ENCODE measurements around the gene RELB.

The RELB gene

DNA sequence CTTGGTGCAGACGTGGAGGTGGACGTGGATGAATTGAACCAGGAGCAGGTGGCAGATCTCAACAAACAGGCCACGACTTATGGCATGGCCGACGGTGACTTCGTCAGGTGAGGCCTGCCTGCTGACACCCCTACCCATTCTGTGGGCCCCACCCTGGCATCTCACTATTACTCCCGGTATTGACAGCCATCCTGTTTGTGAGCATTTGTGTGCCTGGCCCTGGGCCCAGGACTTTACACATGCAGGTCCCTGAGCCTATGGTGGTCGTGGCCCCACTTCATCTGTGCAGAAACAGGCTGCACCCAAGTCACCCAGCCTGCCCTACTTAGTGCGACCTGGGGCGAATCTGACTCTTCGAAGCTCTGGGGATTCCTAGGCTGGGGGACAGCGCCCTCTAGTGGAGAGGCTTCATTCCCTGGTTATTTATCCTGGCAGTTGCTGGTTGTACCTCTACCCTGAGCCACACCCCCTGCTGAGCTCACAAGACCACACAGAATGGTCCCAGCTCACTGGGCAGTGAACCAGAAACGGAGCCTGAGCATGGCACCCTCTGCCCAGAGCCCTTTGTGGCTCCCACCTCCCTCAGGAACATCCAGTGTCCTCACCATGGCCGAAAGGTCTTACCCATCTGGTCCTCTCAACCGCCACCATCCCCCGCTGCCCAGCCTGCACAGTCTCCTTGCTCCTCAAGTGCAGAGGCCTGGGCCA is 58.1 kb downstream of the RELB start:
- H3K4me3 ChIP-seq (ENCODE audit: low read length, poor library complexity, severe bottlenecking), result no peak overlapping the region
- peaks cover 90% of the 10 kb centered on the region; the same call in 1 of the 2 replicates for H3K36me3 ChIP-seq (ENCODE audit: insufficient read depth, low read length)
- peaks cover 8% of the 10 kb centered on the region for H4K20me1 ChIP-seq (ENCODE audit: insufficient read depth, low read length, poor library complexity, severe bottlenecking)
- H3K27me3 ChIP-seq (ENCODE audit: insufficient read depth, low read length, poor library complexity, severe bottlenecking), result no peaks in the 10 kb centered on the region
- no peak overlapping the region for H3K9ac ChIP-seq (ENCODE audit: low read depth, low read length, poor library complexity, severe bottlenecking)
- no peaks in the 10 kb centered on the region for H3K9me2 ChIP-seq (replicated peaks; ENCODE audit: low read depth, low read length)
- H3K4me1 ChIP-seq (ENCODE audit: insufficient read depth, low read length, poor library complexity, severe bottlenecking), result no peaks in the 10 kb centered on the region
- H3K4me2 ChIP-seq (ENCODE audit: low read depth, low read length, poor library complexity, severe bottlenecking), result no peak overlapping the region
- no peak overlapping the region for H2AFZ ChIP-seq (ENCODE audit: low read length)
- TF ChIP-seq CTCF (conservative IDR thresholded peaks at IDR 0.05; ENCODE audit: low read length) (peak; percentile 94), EZH2phosphoT487 (IDR thresholded peaks at IDR 0.05; ENCODE audit: borderline replicate concordance) (no peak)
- no peaks in the 10 kb centered on the region for H3K9me3 ChIP-seq (ENCODE audit: insufficient read depth, low read depth, low read length)
- no peaks in the 10 kb centered on the region for H3F3A ChIP-seq (ENCODE audit: low read depth)
- H3K79me2 ChIP-seq (ENCODE audit: insufficient read depth, low read length), result no peaks in the 10 kb centered on the region

GRCh38 chr19:45061965-45062364 is 60.7 kb downstream of the RELB start:
- Histone ChIP-seq H3K4me1 (ENCODE audit: insufficient read depth, low read length, poor library complexity, severe bottlenecking) (no peaks in the 10 kb centered on the region), H3F3A (ENCODE audit: low read depth) (no peaks in the 10 kb centered on the region), H3K36me3 (ENCODE audit: insufficient read depth, low read length) (peaks cover 81% of the 10 kb centered on the region; the same call in 1 of the 2 replicates), H3K27me3 (ENCODE audit: insufficient read depth, low read length, poor library complexity, severe bottlenecking) (no peaks in the 10 kb centered on the region), H3K4me2 (ENCODE audit: low read depth, low read length, poor library complexity, severe bottlenecking) (no peak overlapping the region), H3K4me3 (ENCODE audit: low read length, poor library complexity, severe bottlenecking) (no peak overlapping the region), H3K9me2 (replicated peaks; ENCODE audit: low read depth, low read length) (no peaks in the 10 kb centered on the region), H3K9me3 (ENCODE audit: insufficient read depth, low read depth, low read length) (no peaks in the 10 kb centered on the region), H2AFZ (ENCODE audit: low read length) (no peak overlapping the region), H3K9ac (ENCODE audit: low read depth, low read length, poor library complexity, severe bottlenecking) (no peak overlapping the region), H3K79me2 (ENCODE audit: insufficient read depth, low read length) (no peaks in the 10 kb centered on the region), H4K20me1 (ENCODE audit: insufficient read depth, low read length, poor library complexity, severe bottlenecking) (peaks cover 8% of the 10 kb centered on the region)
- TF ChIP-seq CTCF (conservative IDR thresholded peaks at IDR 0.05; ENCODE audit: low read length) (no peak), EZH2phosphoT487 (IDR thresholded peaks at IDR 0.05; ENCODE audit: borderline replicate concordance) (no peak)

GRCh38 chr19:45063851-45064801 is 62.9 kb downstream of the RELB start:
- H3K4me1 ChIP-seq (ENCODE audit: insufficient read depth, low read length, poor library complexity, severe bottlenecking), result no peaks in the 10 kb centered on the region
- no peak overlapping the region for H2AFZ ChIP-seq (ENCODE audit: low read length)
- no peak overlapping the region for H3K9ac ChIP-seq (ENCODE audit: low read depth, low read length, poor library complexity, severe bottlenecking)
- H3K4me3 ChIP-seq (ENCODE audit: low read length, poor library complexity, severe bottlenecking), result no peak overlapping the region
- no peaks in the 10 kb centered on the region for H3F3A ChIP-seq (ENCODE audit: low read depth)
- H3K36me3 ChIP-seq (ENCODE audit: insufficient read depth, low read length), result peaks cover 74% of the 10 kb centered on the region; the same call in 1 of the 2 replicates
- H3K79me2 ChIP-seq (ENCODE audit: insufficient read depth, low read length), result no peaks in the 10 kb centered on the region
- peaks cover 6% of the 10 kb centered on the region for H4K20me1 ChIP-seq (ENCODE audit: insufficient read depth, low read length, poor library complexity, severe bottlenecking)
- H3K4me2 ChIP-seq (ENCODE audit: low read depth, low read length, poor library complexity, severe bottlenecking), result no peak overlapping the region
- no peaks in the 10 kb centered on the region for H3K9me3 ChIP-seq (ENCODE audit: insufficient read depth, low read depth, low read length)
- TF ChIP-seq CTCF (conservative IDR thresholded peaks at IDR 0.05; ENCODE audit: low read length), result no peak
- no peak for TF ChIP-seq EZH2phosphoT487 (IDR thresholded peaks at IDR 0.05; ENCODE audit: borderline replicate concordance)
- H3K9me2 ChIP-seq (replicated peaks; ENCODE audit: low read depth, low read length), result no peaks in the 10 kb centered on the region
- no peaks in the 10 kb centered on the region for H3K27me3 ChIP-seq (ENCODE audit: insufficient read depth, low read length, poor library complexity, severe bottlenecking)

Measured in Loucy (cell line).